Loucy (cell line): ENCODE results near the gene RELT.

Experiments used
- CTCF ChIP-seq: fragments of 200-600 bp; sonication (generic); conservative IDR thresholded peaks from 2 replicates; pipeline ENCODE4 v1.5.1; 2014; ENCODE audit warnings: mild to moderate bottlenecking, antibody characterized with exemption, low read length
- EZH2phosphoT487 ChIP-seq: fragments of 200-600 bp; IDR thresholded peaks from 2 replicates; pipeline ENCODE4 v1.6.1; 2018; ENCODE audit warnings: antibody characterized with exemption, mild to moderate bottlenecking, moderate library complexity, borderline replicate concordance

- no peak for TF ChIP-seq CTCF
- no peak for TF ChIP-seq EZH2phosphoT487
Measured at GRCh38 chr11:73413256-73413655, 37.1 kb downstream of the RELT start.
